NT2/D1 (cell line): ENCODE data around the gene GPS1.

ENCODE experiments used
- SUZ12 ChIP-seq: IDR thresholded peaks from 2 replicates; pipeline ENCODE4 v1.6.1; 2011; ENCODE audit not compliant: insufficient read length, insufficient read depth; ENCODE audit errors: extremely low read depth
- YY1 ChIP-seq: IDR thresholded peaks from 2 replicates; pipeline ENCODE4 v1.6.1; 2011; ENCODE audit not compliant: insufficient read length, insufficient read depth
- ZNF274 ChIP-seq: IDR thresholded peaks from 2 replicates; pipeline ENCODE4 v1.6.1; 2011; ENCODE audit warnings: mild to moderate bottlenecking, low read depth, low read length

- TF ChIP-seq YY1 (no peak), ZNF274 (no peak), SUZ12 (no peak)
Observed at GRCh38 chr17:82105417-82105881, 53.8 kb downstream of the GPS1 start.
